ENCODE results near the gene CAPN14. TPM values are rescaled to one million over a fixed set of nuclear protein-coding genes. Genes with fewer than 3 reads are reported as not detected.

The CAPN14 gene
- total RNA-seq, 1 experiment from 2014 or later, result 0.05 TPM

GRCh38 chr2:31151501-31151900, 65.8 kb downstream of the CAPN14 start:
- BruUV-seq (replicated peaks), result no TSS peak
- DNase-seq (ENCODE audit: low read depth, low spot score) (no peak), ATAC-seq (no peak)
- Histone ChIP-seq H3K27ac (ENCODE audit: low read length) (no peak overlapping the region), H3K4me3 (ENCODE audit: low read depth in 2 of 2, low read length in 2 of 2) (no peak overlapping the region), H3K9me3 (ENCODE audit: control insufficient read depth, insufficient read depth, low read depth, low read length) (no peaks in the 10 kb centered on the region), H3K4me1 (ENCODE audit: control insufficient read depth, insufficient read depth, low read length) (no peaks in the 10 kb centered on the region), H3K36me3 (ENCODE audit: control insufficient read depth, insufficient read depth, low read length) (no peaks in the 10 kb centered on the region), H3K27me3 (ENCODE audit: control insufficient read depth, insufficient read depth, low read length) (peaks cover 11% of the 10 kb centered on the region)
- intact Hi-C loops (cut with micrococcal nuclease; ENCODE audit: unreplicated experiment), result no loop called here
- ChIA-PET POLR2A (no interaction called here), CTCF (interaction anchor here (1.7 kb wide), 1 partner anchor 182 kb away, joined by 3 read pairs; no protein-coding TSS in a partner anchor)
- in situ Hi-C loops (cut with HindIII; ENCODE audit: low pct_unique_long_range_greater_than_20kb, low sequenced_read_pairs), result no loop called here
- TF ChIP-seq CTCF (IDR thresholded peaks at IDR 0.05), result peak; percentile 36; the same call in 1 of the 2 replicates
- TF ChIP-seq REST (IDR thresholded peaks at IDR 0.05; ENCODE audit: insufficient read depth in 1 of 2, low read depth in 2 of 2, low read length in 1 of 2), result no peak

DNA sequence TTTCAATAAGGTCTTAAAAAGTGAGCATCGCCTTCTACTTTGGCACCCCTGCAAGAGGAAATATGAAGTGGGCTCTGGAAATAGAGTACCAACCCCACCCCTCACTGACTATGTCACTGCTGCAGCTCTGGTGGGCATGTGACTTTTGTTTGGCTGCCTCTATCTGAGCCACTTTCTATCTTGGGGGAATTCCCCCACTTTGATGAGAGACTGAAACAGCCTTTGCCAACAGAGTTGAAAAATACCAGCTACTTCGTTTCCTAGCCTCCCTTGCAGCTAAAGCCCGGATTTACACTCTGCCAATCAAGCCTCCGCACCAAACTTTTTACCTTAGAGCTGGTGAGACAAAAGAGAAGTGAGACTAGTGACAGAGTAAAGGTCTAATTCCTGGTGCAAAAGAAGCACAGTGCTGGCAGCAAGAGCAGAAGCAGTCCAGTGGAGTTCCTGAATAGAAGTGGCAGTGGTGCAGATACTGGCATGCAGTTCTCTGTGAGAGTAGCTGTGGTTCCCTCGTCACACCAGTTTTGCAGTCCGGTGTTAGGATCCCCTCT, 67.1 kb downstream of the CAPN14 start:
- H3K9me3 ChIP-seq (ENCODE audit: control insufficient read depth, insufficient read depth, low read depth, low read length), result no peaks in the 10 kb centered on the region
- CTCF ChIA-PET, result interaction anchor here (1.7 kb wide), 1 partner anchor 183 kb away, joined by 3 read pairs; no protein-coding TSS in a partner anchor
- peaks cover 11% of the 10 kb centered on the region for H3K27me3 ChIP-seq (ENCODE audit: control insufficient read depth, insufficient read depth, low read length)
- DNase-seq (ENCODE audit: low read depth, low spot score) (no peak), ATAC-seq (no peak)
- H3K4me3 ChIP-seq (ENCODE audit: low read depth in 2 of 2, low read length in 2 of 2), result no peak overlapping the region
- in situ Hi-C loops (cut with HindIII; ENCODE audit: low pct_unique_long_range_greater_than_20kb, low sequenced_read_pairs), result no loop called here
- H3K27ac ChIP-seq (ENCODE audit: low read length), result no peak overlapping the region
- POLR2A ChIA-PET, result no interaction called here
- no peaks in the 10 kb centered on the region for H3K36me3 ChIP-seq (ENCODE audit: control insufficient read depth, insufficient read depth, low read length)
- no peak for TF ChIP-seq POLR2AphosphoS5 (IDR thresholded peaks at IDR 0.05; ENCODE audit: low read depth, low read length)
- TF ChIP-seq SIN3A (IDR thresholded peaks at IDR 0.05; ENCODE audit: borderline replicate concordance, insufficient read depth, low read depth, low read length), result no peak
- TF ChIP-seq CTCF (IDR thresholded peaks at IDR 0.05), result no peak
- no peak for TF ChIP-seq TCF7L2 (IDR thresholded peaks at IDR 0.05; ENCODE audit: low read depth, low read length)
- TF ChIP-seq REST (IDR thresholded peaks at IDR 0.05; ENCODE audit: insufficient read depth in 1 of 2, low read depth in 2 of 2, low read length in 1 of 2), result no peak
- no TSS peak for BruUV-seq (replicated peaks)
- intact Hi-C loops (cut with micrococcal nuclease; ENCODE audit: unreplicated experiment), result no loop called here
- H3K4me1 ChIP-seq (ENCODE audit: control insufficient read depth, insufficient read depth, low read length), result no peaks in the 10 kb centered on the region

All from Panc1 (cell line).